Peyer's patch (tissue), 4 donors: ENCODE measurements around the gene PWWP2A. TPM values are rescaled to one million over a fixed set of nuclear protein-coding genes. Genes with fewer than 3 reads are reported as not detected.

Experiments
- DNase-seq, 3 donors: peaks; one replicate each; pipeline ENCODE4 v3.0.0-alpha.2; 2017 to 2019
- H3K27ac ChIP-seq, 4 donors: fragments of 200-600 bp; sonication (generic); one replicate each; pipeline ENCODE4 v1.5.1; 2016 to 2019
- H3K27me3 ChIP-seq, 2 donors: fragments of 200-600 bp; sonication (generic); one replicate each; pipeline ENCODE4 v1.5.1; 2019
- H3K36me3 ChIP-seq, 3 donors: fragments of 200-600 bp; sonication (generic); one replicate each; pipeline ENCODE4 v1.5.1; 2016 to 2019
- H3K4me1 ChIP-seq, 4 donors: fragments of 200-600 bp; sonication (generic); one replicate each; pipeline ENCODE4 v1.5.1; 2016 to 2019
- H3K4me3 ChIP-seq, 4 donors: fragments of 200-600 bp; sonication (generic); 1 replicate in 3 of 4; 2 replicates in 1 of 4; pipeline ENCODE4 v1.5.1; 2016 to 2019; ENCODE audit warnings: mild to moderate bottlenecking in 1 of 4
- H3K9me3 ChIP-seq, 4 donors: fragments of 200-600 bp; sonication (generic); one replicate each; pipeline ENCODE4 v1.5.1; 2016 to 2019; ENCODE audit warnings: mild to moderate bottlenecking in 1 of 4
- CTCF ChIP-seq, 6 experiments: fragments of 450-650 bp in 4 of 6; fragments of 200-600 bp in 2 of 6; sonication (generic) in 1 of 6; IDR thresholded peaks; one replicate each; pipeline ENCODE4 v1.5.1; 2017 to 2019; ENCODE audit warnings: antibody characterized with exemption in 6 of 6, mild to moderate bottlenecking in 3 of 6, moderate library complexity in 1 of 6
- POLR2A ChIP-seq, 2 donors: fragments of 450-650 bp; IDR thresholded peaks; one replicate each; pipeline ENCODE4 v1.5.1; 2017; ENCODE audit warnings: antibody characterized with exemption in 2 of 2, mild to moderate bottlenecking in 2 of 2, moderate library complexity in 2 of 2
- total RNA-seq, 4 donors: library from RNA; depleted of rRNA; stranded (reverse); fragments of >200 nt; gene quantifications; one replicate each; pipeline ENCODE4 v1.1.0, GENCODE V29; 2016

PWWP2A gene
- total RNA-seq, 4 donors from 2014 or later = 34.9 to 57.6 (median 54.3) TPM

GRCh38 chr5:160054831-160055230, 64.4 kb downstream of the PWWP2A start:
- DNase-seq = peak in 1 of 3 donors; percentile 77
- no peaks in the 10 kb centered on the region for H3K9me3 ChIP-seq
- peaks cover 0 to 78% (median 0%) of the 10 kb centered on the region in 3 donors for H3K36me3 ChIP-seq
- no peaks in the 10 kb centered on the region for H3K4me1 ChIP-seq
- peak overlapping the region in 1 of 4 donors; percentile 34 for H3K27ac ChIP-seq
- H3K27me3 ChIP-seq = no peaks in the 10 kb centered on the region
- TF ChIP-seq CTCF (IDR thresholded peaks at IDR 0.05) (no peak), POLR2A (IDR thresholded peaks at IDR 0.05) (no peak)
- no peak overlapping the region for H3K4me3 ChIP-seq

GRCh38 chr5:160054047-160054446, 65.2 kb downstream of the PWWP2A start:
- H3K9me3 ChIP-seq = no peaks in the 10 kb centered on the region
- no peak overlapping the region for H3K4me3 ChIP-seq
- no peaks in the 10 kb centered on the region for H3K4me1 ChIP-seq
- DNase-seq = no peak
- TF ChIP-seq POLR2A (IDR thresholded peaks at IDR 0.05) (no peak), CTCF (IDR thresholded peaks at IDR 0.05) (no peak)
- no peak overlapping the region for H3K27ac ChIP-seq
- peaks cover 0 to 78% (median 0%) of the 10 kb centered on the region in 3 donors for H3K36me3 ChIP-seq
- no peaks in the 10 kb centered on the region for H3K27me3 ChIP-seq

- TF ChIP-seq POLR2A (IDR thresholded peaks at IDR 0.05) = no peak
- no peak for TF ChIP-seq CTCF (IDR thresholded peaks at IDR 0.05)
- no peaks in the 10 kb centered on the region for H3K9me3 ChIP-seq
- no peak overlapping the region for H3K27ac ChIP-seq
- DNase-seq = no peak
- no peak overlapping the region for H3K4me3 ChIP-seq
- no peaks in the 10 kb centered on the region for H3K27me3 ChIP-seq
- H3K4me1 ChIP-seq = no peaks in the 10 kb centered on the region
- peaks cover 0 to 64% (median 0%) of the 10 kb centered on the region in 3 donors for H3K36me3 ChIP-seq
Observed at GRCh38 chr5:160049099-160049498, 70.2 kb downstream of the PWWP2A start.

- peaks cover 0 to 56% (median 0%) of the 10 kb centered on the region in 3 donors for H3K36me3 ChIP-seq
- no peaks in the 10 kb centered on the region for H3K9me3 ChIP-seq
- no peak for TF ChIP-seq CTCF (IDR thresholded peaks at IDR 0.05)
- TF ChIP-seq POLR2A (IDR thresholded peaks at IDR 0.05) = no peak
- H3K27me3 ChIP-seq = no peaks in the 10 kb centered on the region
- H3K27ac ChIP-seq = no peak overlapping the region
- no peaks in the 10 kb centered on the region for H3K4me1 ChIP-seq
- H3K4me3 ChIP-seq = no peak overlapping the region
- DNase-seq = no peak
Observed at GRCh38 chr5:160048131-160048530, 71.1 kb downstream of the PWWP2A start.

- DNase-seq = no peak
- no peak overlapping the region for H3K4me3 ChIP-seq
- peaks cover 0 to 51% (median 0%) of the 10 kb centered on the region in 3 donors for H3K36me3 ChIP-seq
- H3K4me1 ChIP-seq = no peaks in the 10 kb centered on the region
- H3K27ac ChIP-seq = no peak overlapping the region
- no peaks in the 10 kb centered on the region for H3K9me3 ChIP-seq
- no peak for TF ChIP-seq POLR2A (IDR thresholded peaks at IDR 0.05)
- TF ChIP-seq CTCF (IDR thresholded peaks at IDR 0.05) = no peak
- no peaks in the 10 kb centered on the region for H3K27me3 ChIP-seq
Observed at GRCh38 chr5:160047423-160047822, 71.8 kb downstream of the PWWP2A start.

- H3K4me1 ChIP-seq = no peaks in the 10 kb centered on the region
- no peak for TF ChIP-seq CTCF (IDR thresholded peaks at IDR 0.05)
- TF ChIP-seq POLR2A (IDR thresholded peaks at IDR 0.05) = no peak
- H3K27me3 ChIP-seq = no peaks in the 10 kb centered on the region
- peaks cover 0 to 49% (median 0%) of the 10 kb centered on the region in 3 donors for H3K36me3 ChIP-seq
- no peak for DNase-seq
- no peaks in the 10 kb centered on the region for H3K9me3 ChIP-seq
- no peak overlapping the region for H3K27ac ChIP-seq
- H3K4me3 ChIP-seq = no peak overlapping the region
Observed at GRCh38 chr5:160044967-160045366, 74.3 kb downstream of the PWWP2A start.
